Hepatocyte (in vitro differentiated cells): ENCODE results near the gene ARHGEF40.

Source experiments
- CTCF ChIP-seq: fragments of 200-600 bp; sonication (generic); IDR thresholded peaks from 2 replicates; pipeline ENCODE4 v1.5.1; 2016; ENCODE audit warnings: antibody characterized with exemption, mild to moderate bottlenecking; ENCODE audit not compliant: poor library complexity
- EZH2phosphoT487 ChIP-seq: fragments of 200-600 bp; sonication (generic); IDR thresholded peaks from one replicate; pipeline ENCODE4 v1.6.1; 2018; ENCODE audit warnings: antibody characterized with exemption, mild to moderate bottlenecking, low read depth, moderate library complexity; ENCODE audit not compliant: unreplicated experiment, severe bottlenecking

DNA sequence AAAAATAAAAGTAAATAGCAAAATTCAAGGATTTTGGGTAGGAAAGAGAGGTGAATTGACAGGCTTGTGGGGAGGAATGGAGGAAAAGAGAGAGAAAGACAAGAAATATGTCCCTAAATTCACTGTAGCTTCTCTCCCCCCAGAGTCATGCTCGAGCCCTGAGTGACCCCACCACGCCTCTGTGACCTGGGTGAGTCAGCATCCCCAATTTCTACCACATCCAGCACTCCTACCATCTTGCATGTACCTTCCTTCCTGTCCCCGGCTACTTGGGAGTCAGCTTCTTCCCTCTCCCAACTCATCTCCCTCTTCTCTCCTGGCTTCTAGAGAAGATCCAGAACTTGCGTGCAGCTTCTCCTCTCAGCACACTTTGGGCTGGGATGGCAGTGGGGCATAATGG is 18.6 kb downstream of the ARHGEF40 start:
- no peak for TF ChIP-seq CTCF
- TF ChIP-seq EZH2phosphoT487 = no peak
